HFFc6 (cell line): ENCODE measurements around the gene DOCK11. TPM values are rescaled to one million over a fixed set of nuclear protein-coding genes. Genes with fewer than 3 reads are reported as not detected.

Experiments used
- DNase-seq: peaks from one replicate; pipeline ENCODE4 v3.0.0-alpha.2; 2018
- H3K27ac Mint-ChIP-seq: 2 replicates; pipeline ENCODE4 v1.8.0; 2020; ENCODE audit warnings: mild to moderate bottlenecking, mixed read lengths
- H3K27me3 Mint-ChIP-seq: 2 replicates; pipeline ENCODE4 v1.8.0; 2021; ENCODE audit warnings: mild to moderate bottlenecking, moderate library complexity, mixed read lengths; ENCODE audit not compliant: insufficient read depth
- H3K36me3 Mint-ChIP-seq: 2 replicates; pipeline ENCODE4 v1.8.0; 2021; ENCODE audit warnings: low read depth, mixed read lengths
- H3K4me1 Mint-ChIP-seq: 2 replicates; pipeline ENCODE4 v1.8.0; 2020; ENCODE audit warnings: low read depth, mixed read lengths
- H3K4me3 Mint-ChIP-seq: 2 replicates; pipeline ENCODE4 v1.8.0; 2020; ENCODE audit warnings: mild to moderate bottlenecking, moderate library complexity, mixed read lengths
- H3K9me3 Mint-ChIP-seq: 2 replicates; pipeline ENCODE4 v1.8.0; 2020; ENCODE audit warnings: mild to moderate bottlenecking, mixed read lengths
- CTCF ChIP-seq: fragments of 200-600 bp; sonication (generic); IDR thresholded peaks from 2 replicates; pipeline ENCODE4 v1.5.0; 2021; ENCODE audit warnings: antibody characterized with exemption, mild to moderate bottlenecking
- total RNA-seq, 6 experiments: library from RNA; stranded (reverse); fragmentation: NEBNext Ultra II Directional; extraction: Animal tissue kit (Norgen Biotek cat#: 25700); gene quantifications; 2 replicates in 1 of 6; 3 replicates in 5 of 6; pipeline ENCODE4 v1.2.3, GENCODE V29; 2021

Gene DOCK11
- total RNA-seq, 6 experiments from 2014 or later = 16.2 to 18.2 (median 17.7) TPM

- DNase-seq = no peak
- Mint-ChIP-seq H3K4me1 (peaks cover 11% of the 10 kb centered on the region), H3K9me3 (no peaks in the 10 kb centered on the region), H3K4me3 (no peak overlapping the region), H3K36me3 (peaks cover 5% of the 10 kb centered on the region; the same call in 1 of the 2 replicates), H3K27ac (no peak overlapping the region), H3K27me3 (no peaks in the 10 kb centered on the region; the same call in 1 of the 2 replicates)
- TF ChIP-seq CTCF = no peak
These were observed 169.6 kb downstream of the DOCK11 start for GRCh38 chrX:118665204-118665603.

DNA sequence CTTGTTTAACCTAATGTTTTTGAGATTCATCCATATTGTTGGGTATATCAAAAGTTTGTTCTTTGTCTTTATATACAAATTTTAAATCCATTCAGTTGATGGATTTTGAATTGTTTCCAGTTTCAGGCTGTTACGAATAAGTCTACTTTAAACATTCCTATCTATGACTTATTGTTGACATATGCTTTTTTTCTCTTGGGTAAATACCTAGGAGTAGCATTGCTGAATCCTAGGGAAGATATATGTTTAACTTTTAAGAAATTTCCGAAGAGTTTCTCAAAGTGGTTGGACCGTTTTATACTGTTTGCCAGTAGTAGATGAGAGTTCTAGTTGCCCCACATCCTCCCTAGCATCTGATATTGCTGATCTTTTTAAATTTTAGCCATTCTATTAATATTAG lies 170.9 kb downstream of the DOCK11 start:
- H3K9me3 Mint-ChIP-seq = no peaks in the 10 kb centered on the region
- H3K4me3 Mint-ChIP-seq = no peak overlapping the region
- peaks cover 11% of the 10 kb centered on the region for H3K4me1 Mint-ChIP-seq
- no peak for TF ChIP-seq CTCF
- no peak overlapping the region for H3K27ac Mint-ChIP-seq
- peaks cover 5% of the 10 kb centered on the region; the same call in 1 of the 2 replicates for H3K36me3 Mint-ChIP-seq
- no peaks in the 10 kb centered on the region; the same call in 1 of the 2 replicates for H3K27me3 Mint-ChIP-seq
- DNase-seq = no peak

GRCh38 chrX:118669435-118669834 lies 173.8 kb downstream of the DOCK11 start:
- peaks cover 11% of the 10 kb centered on the region for H3K4me1 Mint-ChIP-seq
- H3K27me3 Mint-ChIP-seq = no peaks in the 10 kb centered on the region; the same call in 1 of the 2 replicates
- no peak for DNase-seq
- TF ChIP-seq CTCF = no peak
- H3K9me3 Mint-ChIP-seq = no peaks in the 10 kb centered on the region
- no peaks in the 10 kb centered on the region; the same call in 1 of the 2 replicates for H3K36me3 Mint-ChIP-seq
- H3K27ac Mint-ChIP-seq = no peak overlapping the region
- no peak overlapping the region for H3K4me3 Mint-ChIP-seq

GRCh38 chrX:118675326-118675965 lies 179.8 kb downstream of the DOCK11 start:
- DNase-seq = no peak
- Mint-ChIP-seq H3K27me3 (no peaks in the 10 kb centered on the region), H3K4me3 (no peak overlapping the region), H3K4me1 (no peaks in the 10 kb centered on the region), H3K27ac (no peak overlapping the region), H3K36me3 (no peaks in the 10 kb centered on the region), H3K9me3 (no peaks in the 10 kb centered on the region)
- no peak for TF ChIP-seq CTCF

DNA sequence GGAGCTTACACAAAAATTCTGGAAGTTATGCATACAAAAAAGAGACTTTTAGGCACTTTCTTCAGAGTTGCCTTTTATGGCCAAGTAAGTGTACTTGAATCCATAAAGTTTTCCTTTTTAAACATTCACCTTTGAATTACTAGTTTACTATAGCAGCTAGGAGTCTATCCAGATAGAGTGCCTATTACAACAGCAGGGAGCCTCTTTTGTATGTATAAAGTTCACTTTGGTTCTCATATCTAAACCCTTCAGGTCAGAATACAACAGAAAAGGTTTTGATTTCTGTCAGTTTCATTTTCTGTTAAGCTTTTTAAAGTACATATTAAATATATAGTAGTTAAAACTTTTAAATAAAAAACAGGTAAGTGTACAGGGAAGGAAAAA lies 180.3 kb downstream of the DOCK11 start:
- TF ChIP-seq CTCF = no peak
- Mint-ChIP-seq H3K27ac (no peak overlapping the region), H3K4me1 (no peaks in the 10 kb centered on the region), H3K9me3 (no peaks in the 10 kb centered on the region), H3K36me3 (no peaks in the 10 kb centered on the region), H3K27me3 (no peaks in the 10 kb centered on the region), H3K4me3 (no peak overlapping the region)
- DNase-seq = no peak
